Activated CD8-positive, alpha-beta memory T cell treated with anti-CD3 and anti-CD28 coated beads for 1 hour (primary cell): Measurements from ENCODE around the gene BCL11A.

Experiments used
- DNase-seq, 2 donors: peaks; one replicate each; pipeline ENCODE4 v3.0.0-alpha.2; 2020; ENCODE audit warnings: low read depth in 1 of 2; ENCODE audit errors: extremely low read depth in 1 of 2

Gene BCL11A

DNA sequence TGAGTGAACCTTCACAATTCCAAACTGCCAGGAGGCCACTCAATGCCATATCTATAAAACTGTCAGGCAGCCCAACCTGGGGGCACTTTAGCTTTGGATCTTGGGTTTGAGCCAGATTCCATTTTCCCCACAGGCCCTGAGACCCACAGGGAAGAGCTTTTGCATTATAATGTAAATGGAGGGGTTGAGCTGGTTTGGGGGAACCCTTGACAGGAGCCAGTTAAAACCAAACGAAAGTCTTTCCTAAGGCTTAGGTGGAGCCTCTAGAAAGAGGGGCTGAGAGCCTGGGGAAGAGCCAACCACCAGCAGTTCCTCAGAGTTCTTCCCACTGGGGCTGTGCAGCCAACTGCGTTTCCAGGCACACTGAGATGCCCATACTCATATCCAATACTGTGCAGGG, 42.7 kb downstream of the BCL11A start:
- DNase-seq = no peak

DNA sequence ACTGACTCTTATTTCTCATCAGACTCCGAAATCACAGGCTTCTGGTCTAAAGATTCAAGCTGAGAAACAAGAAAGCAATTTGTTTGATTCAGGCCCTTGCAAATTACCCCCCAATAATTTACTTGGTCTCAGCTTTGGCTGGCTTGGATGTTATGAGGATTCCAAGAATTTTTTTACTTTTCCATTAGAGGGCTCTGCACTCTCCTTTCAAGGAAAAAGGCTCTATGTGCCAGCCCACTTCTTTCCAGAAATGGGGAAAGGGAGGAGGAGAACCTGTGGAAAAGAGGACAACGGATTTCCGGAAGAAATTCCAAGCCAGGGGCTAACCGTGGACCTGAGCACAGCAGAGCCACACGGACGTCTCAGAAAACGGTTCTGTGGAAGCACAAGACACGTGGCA, 44.4 kb downstream of the BCL11A start:
- DNase-seq = no peak

DNA sequence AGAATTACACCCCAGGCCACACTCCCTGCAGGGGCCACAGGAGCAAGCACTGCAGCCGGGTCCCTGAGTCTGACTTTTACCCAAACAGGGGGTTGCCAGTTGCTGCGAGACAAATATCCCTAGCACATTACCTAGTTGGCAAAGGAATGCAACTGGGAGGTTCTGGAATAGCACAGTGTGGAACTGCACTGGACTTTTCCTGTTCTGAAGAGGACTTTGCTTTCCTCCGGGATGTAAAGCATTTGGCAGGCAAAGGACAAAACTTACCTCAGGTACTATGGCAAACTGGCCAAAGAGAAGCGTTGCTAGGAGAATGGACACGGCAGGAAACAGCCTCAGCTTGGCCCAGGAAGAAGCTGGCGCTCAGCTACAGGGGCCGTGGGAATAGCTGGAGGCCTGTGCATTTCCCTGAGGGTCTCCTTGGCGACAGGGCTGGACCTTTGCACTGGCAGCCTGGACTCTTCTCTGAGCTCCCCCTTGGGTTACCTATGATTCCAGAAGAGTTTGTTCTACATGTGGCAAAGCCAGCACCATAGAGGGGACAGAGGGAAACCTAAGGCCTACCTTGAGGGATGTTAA, 45.0 kb downstream of the BCL11A start:
- DNase-seq = no peak

- no peak for DNase-seq
These were observed 46.1 kb downstream of the BCL11A start for GRCh38 chr2:60507211-60507965.

- DNase-seq = no peak
These were observed 47.6 kb downstream of the BCL11A start for GRCh38 chr2:60505880-60506260.

GRCh38 chr2:60505240-60505879, 48.1 kb downstream of the BCL11A start:
- no peak for DNase-seq

GRCh38 chr2:60504049-60504448, 49.4 kb downstream of the BCL11A start:
- DNase-seq = no peak

- DNase-seq = no peak
These were observed 51.3 kb downstream of the BCL11A start for GRCh38 chr2:60502144-60502543.

DNA sequence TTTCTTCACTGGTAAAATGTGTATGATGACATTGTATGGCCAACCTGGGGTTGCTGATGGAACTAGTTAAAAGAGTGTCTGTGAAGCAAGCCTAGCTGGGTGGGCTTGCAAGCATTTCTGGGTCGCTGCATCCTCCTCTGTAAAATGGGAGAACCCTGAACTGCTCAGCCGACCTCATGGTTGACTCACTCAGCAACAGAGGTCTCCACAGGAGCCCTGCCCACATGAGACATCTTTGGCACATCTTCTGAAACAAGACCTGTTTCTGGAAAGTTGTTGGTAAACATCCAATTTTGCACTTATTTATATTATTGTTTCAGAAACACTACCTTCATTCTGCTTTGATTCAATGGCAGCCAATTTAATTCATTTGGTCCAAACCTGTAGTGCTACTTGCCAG, 52.6 kb downstream of the BCL11A start:
- DNase-seq = no peak

GRCh38 chr2:60499651-60500265, 53.7 kb downstream of the BCL11A start:
- DNase-seq = no peak

DNA sequence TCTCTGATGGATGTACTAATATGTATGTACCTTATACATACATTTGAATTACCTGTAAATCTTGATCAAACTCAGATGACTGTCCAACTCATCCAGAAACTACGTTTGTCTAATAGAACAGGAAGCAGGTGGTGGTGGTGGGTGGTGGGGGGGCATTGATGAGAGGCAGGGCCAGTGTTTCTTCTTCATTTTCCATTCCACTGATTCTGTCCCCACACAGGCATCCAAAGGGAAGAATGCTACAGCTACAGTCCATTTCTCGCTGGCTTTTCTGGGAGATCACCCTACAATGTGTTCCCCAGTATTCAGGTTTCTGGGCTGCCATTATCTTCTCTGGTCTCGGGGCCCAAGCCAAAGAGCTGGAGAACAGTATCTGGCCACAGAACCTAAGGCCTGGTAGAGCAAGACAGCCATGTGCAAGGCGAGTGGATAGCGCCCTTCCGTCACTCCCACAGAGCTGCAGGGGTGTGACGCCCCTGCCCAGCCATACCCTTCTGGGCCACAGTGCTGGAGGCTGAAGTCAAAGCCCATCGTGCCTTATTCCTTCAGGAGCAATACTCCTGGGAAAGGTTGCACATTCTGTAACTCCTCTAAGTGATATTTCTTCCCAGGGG, 54.5 kb downstream of the BCL11A start:
- DNase-seq = no peak

DNA sequence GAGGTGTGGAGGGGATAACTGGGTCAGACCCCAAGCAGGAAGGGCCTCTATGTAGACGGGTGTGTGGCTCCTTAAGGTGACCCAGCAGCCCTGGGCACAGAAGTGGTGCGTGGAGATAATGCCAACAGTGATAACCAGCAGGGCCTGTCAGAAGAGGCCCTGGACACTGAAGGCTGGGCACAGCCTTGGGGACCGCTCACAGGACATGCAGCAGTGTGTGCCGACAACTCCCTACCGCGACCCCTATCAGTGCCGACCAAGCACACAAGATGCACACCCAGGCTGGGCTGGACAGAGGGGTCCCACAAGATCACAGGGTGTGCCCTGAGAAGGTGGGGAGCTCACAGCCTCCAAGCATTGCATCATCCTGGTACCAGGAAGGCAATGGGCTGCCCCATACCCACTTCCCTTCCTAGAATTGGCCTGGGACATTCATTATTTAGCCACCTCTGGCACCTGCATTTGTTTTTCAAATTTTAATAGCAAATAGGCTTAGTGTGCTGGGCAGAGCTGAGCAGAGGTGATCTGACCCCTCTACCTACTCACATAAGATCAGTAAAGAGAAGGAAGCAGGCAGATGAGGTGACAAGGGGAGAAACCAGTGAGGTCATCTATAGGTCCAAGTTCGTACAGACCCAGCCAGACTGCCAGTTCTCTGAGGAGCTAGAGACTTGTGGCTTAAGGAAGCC, 55.2 kb downstream of the BCL11A start:
- DNase-seq = no peak

GRCh38 chr2:60497500-60497899, 56.0 kb downstream of the BCL11A start:
- DNase-seq = no peak

DNA sequence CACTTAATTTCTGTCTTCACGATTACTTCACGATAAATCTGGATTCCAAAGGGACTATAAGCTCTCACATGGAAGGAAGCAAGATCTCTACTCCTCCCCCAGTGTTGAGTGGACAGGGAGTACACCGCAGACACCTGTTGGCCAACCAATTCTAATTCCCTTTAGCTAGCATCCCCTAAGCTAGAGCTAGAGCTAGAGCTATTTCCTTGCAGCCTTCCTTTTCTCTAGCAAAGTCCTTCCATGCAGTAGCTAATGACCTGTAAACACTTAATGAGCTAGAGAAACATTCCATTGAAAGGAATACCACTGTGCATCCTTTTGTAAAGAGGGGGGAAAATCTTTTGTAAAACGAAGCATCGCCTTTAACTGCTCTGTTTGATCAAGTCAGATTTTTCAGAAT, 56.5 kb downstream of the BCL11A start:
- DNase-seq = no peak

GRCh38 chr2:60496475-60496874, 57.0 kb downstream of the BCL11A start:
- DNase-seq = no peak

GRCh38 chr2:60495041-60495625, 58.3 kb downstream of the BCL11A start:
- DNase-seq = no peak

DNA sequence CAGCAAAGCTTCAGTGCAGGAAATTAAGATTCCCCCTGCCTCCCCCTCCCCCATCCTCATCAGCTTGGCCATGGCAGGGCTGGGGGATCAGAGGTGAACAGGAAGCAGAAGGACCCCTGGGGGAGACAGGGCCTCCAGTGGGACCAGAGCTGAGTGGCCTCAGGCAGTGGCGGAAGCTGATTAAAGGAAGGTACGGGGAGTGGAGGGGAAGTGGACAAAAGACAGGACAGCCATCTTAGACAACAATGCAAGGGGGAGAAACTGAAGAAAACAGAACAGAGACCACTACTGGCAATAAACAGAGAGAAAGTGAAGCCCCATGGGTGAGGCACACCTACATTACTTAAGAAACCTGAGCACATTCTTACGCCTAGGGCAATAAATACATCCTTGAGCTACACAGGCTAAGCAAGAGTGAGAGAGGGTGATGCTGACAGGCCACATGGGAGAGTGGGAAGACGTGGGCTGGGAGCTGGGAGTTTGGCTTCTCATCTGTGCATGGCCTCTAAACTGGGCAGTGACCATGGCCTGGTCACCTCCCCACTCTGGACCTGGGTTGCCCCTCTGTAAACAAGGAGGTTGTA, 59.6 kb downstream of the BCL11A start:
- DNase-seq = no peak

- DNase-seq = no peak
These were observed 60.9 kb downstream of the BCL11A start for GRCh38 chr2:60492548-60492947.

DNA sequence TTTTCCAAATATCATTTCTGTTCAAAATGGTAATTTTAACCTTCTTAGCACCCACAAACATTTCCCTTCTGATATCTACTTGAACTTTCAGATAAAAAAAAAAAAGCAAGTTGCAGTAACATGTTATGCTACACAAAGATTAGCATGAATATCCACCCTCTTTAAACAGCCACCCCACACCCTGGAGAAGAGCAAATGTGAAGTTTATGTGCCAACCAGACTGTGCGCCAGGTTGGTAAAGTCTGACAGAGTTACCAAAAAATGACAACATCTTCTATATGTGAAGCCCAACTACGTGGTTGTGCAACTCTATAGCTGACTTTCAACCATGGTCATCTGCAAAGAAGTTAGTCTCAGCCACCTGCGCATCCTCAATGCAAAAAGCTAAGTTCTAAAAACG, 62.6 kb downstream of the BCL11A start:
- DNase-seq = no peak

GRCh38 chr2:60490441-60490840, 63.0 kb downstream of the BCL11A start:
- no peak for DNase-seq
